Hematopoietic multipotent progenitor cell treated with erythropoietin and hydrocortisone succinate and interleukin-3 and kit ligand, for 4 days (in vitro differentiated cells): ENCODE measurements around the gene AKR7A2.

Source experiments
- DNase-seq: peaks from one replicate; pipeline ENCODE4 v3.0.0-alpha.2; 2015

AKR7A2 gene

GRCh38 chr1:19342894-19343616, 31.1 kb upstream of the AKR7A2 start:
- DNase-seq = no peak

GRCh38 chr1:19342062-19342750, 30.3 kb upstream of the AKR7A2 start:
- no peak for DNase-seq

DNA sequence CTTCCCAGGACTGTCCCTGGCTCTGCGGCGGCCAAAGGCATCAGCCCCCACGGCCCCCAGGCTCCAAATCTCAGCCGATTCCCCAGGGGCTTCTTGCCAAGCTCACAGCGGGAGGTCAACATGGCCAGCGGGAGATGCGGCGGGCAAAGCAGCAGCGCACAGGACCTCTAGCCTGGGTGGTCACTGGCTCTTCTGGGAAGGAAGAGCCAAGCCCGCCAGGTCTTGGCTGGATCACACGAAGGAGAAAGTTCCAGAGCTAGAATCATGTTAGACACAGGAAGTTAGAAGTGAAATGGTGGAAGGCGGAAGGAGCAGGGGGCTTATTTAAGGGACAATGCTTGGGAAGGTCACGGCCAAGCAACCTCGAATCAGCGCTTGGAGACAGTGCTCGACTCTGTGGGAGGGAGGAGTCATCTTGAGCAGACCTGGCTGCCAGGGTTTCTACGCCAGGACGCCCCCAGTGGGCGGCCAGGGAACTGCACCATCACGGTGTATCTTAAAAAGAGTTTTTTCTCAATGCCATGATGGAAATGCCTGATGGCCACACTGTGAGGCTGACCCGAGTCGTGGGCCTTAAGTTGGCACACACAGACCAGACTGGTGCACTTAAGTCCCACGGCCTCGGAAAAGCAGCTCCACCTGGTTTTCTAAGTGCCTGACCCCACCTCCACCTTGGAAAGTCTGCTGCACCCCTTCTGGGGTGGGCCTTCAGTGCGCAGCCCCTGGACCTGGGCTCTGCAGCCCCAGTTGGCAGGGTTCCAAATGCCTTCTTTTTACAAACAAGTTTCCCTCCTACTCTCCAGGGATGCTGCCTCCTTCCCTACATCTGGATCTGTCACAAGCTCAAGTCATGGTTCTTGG, 29.5 kb upstream of the AKR7A2 start:
- DNase-seq = peak; percentile 85

- DNase-seq = no peak
Measured at GRCh38 chr1:19340387-19340937, 28.5 kb upstream of the AKR7A2 start.

GRCh38 chr1:19339214-19339861, 27.4 kb upstream of the AKR7A2 start:
- DNase-seq = no peak

DNA sequence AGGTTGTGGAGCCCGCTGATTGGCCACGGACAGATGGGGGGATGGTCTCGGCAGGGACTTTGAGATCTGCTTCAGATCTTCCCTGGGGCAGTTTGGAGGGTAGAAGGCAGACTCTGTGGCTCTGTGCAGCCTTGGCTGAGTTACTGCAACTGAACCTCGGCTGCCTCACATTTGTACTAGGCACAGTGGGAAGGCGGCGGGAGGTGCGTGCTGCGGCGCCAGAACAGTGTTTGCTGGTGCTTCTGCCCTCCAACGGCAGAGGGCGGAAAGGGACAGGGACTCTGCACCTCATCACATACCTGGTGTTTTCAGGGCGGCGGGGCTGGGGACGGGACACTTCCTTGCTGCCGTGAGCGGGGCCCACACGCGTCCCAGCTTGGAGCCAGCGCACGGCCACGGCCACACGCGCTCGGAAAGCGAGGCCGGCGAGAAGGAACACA, 26.4 kb upstream of the AKR7A2 start:
- DNase-seq = no peak

- no peak for DNase-seq
Measured at GRCh38 chr1:19337289-19337688, 25.3 kb upstream of the AKR7A2 start.

- no peak for DNase-seq
Measured at GRCh38 chr1:19336543-19336942, 24.6 kb upstream of the AKR7A2 start.

DNA sequence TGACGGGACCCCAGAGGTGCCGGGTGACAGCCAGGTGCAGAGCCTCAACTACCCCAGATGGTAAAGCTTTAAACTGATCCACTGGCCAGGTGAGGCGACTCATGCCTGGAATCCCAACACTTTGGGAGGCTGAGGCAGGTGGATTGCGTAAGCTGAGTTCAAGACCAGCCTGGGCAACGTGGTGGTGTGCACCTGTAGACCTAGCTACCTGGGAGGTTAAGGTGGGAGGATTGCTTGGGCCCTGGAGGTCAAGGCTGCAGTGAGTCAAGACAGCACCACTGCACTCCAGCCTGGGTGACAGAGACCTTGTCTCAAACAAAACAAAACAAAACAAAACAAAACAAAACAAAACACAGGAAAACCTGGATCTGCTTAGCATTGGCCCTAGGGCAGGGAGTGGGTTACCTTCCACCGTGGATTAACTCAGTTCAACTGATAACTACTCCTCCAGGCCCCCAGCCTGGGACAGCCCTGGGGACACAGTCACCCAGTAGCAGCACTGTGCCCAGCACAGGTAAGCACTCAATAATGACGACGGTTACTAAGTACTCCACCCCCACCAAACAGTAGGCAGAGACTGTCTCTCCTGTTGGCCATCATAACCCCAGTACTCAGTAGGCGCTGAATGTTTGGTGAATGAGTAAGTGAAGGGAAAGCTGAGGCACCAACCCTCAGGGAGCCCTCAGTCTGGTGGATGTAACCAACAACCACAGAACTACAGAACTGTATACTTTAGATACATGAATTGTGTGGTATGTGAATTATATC, 21.8 kb upstream of the AKR7A2 start:
- DNase-seq = no peak

DNA sequence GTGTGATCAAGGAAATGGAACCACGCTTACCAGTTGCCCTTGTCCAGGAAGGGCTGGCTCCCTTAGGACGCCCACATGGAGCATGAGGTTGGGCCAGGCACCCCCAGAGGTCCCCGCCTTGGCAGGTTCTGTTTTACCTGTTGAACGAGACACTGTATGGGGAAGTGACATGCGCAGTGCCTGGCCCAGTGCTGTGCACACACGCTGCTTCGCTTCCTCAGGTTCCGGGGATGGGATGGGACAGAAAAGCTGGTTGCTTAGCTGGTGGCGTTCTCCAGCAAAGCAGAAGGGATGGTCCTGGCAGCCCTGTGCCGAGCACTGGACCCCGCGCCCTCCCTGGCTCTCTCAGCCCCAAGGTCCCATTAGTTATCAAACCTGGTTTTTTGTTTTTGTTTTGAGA, 20.9 kb upstream of the AKR7A2 start:
- no peak for DNase-seq

DNA sequence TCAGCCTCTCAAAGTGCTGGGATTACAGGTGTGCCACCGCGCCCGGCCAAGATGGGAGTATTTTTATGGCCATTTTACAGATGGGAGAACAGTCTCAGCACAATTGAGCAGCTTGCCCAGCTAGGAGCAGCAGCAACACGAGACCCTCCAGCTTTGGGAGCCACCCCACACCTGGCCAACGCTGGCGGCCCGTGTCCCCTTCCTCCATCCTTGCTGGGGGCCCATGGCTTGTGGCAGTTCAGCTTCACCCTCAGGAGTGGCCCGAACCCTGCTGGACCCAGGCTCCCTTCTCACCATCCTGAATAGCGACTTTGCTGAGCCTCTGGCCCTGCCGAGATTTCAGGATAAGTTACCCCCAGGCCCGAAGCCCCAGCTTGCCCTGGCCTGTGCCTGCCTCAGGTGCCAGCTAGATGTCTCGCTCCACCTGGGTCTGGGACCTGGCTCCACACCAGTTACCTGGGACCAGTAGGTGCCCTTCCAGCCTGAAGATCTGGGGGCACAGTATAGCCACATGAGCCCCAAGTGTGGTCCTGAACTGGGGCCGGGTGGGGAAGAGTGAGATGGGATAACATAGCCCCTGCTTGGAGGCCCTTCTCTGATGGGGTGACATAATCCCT, 19.4 kb upstream of the AKR7A2 start:
- no peak for DNase-seq

DNA sequence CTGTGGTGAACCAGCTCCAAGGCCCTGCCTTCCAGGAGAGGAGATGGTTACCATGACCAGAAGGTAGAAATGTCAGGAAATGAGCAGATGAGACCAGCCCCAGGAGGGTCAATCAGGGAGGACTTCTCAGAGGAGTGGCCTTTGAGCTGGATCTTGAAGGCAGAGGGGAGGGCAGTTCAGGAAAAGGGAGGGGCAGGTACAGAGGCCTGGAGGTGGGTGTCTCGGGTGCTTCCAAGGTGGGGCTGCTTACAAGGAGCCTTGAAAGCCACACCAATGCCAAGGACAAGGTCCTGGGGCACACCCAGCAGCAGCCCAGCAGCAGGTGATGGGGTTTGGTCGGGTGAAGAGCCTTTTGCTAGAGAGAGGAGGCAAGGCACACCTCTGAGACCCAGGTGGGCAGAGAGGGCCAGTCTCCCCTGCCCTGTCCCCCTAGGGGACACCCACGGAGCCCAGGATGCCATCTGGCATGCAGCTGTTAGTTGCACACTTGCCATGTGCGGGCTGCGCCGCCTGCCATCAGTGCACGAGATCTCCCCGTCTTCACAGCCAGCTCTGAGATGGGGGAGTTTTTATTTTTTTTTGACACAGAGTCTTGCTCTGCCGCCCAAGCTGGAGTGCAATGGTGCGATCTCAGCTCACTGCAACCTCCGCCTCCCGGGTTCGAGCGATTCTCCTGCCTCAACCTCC, 18.6 kb upstream of the AKR7A2 start:
- no peak for DNase-seq

DNA sequence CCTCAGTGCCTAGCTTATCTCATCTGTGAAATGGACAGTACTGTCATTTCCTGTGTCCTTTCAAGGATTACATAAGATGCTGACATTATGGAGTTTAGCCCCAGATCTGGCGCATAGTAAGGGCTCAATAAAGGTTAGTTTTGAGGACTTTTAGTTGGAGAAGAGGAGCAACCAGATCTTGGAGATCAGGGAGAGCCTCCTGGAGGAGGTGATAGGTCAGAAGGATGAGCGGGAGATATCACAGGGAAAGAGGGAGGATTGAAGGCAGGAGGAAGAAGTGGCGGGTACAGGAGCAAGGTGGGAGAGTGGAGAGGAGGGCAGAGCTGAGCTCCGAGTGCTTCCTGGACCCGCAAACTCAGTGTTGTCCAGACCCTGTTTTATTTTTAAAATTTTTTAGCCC, 17.7 kb upstream of the AKR7A2 start:
- no peak for DNase-seq

- no peak for DNase-seq
Measured at GRCh38 chr1:19329188-19329587, 17.2 kb upstream of the AKR7A2 start.

DNA sequence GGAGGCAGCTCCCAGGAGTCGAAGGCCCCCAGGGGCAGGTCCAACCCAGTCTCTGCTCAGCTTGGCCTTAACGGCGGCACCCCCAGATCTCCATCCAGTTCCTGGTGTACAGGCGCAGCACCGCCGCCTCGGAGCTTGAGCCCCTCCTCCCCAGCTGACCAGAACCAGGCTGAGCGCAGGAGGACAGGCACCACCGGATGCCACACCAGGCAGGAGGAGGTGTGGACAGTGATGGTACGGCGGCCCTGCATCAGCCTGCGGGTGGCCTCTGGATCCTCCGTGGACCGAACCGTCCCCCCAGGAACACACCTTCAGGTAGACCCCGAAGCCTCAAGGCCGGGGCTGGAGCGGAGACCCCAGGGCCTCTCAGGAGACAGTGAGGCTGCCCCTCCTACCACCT, 16.5 kb upstream of the AKR7A2 start:
- DNase-seq = no peak

- no peak for DNase-seq
Measured at GRCh38 chr1:19327736-19328135, 15.8 kb upstream of the AKR7A2 start.

DNA sequence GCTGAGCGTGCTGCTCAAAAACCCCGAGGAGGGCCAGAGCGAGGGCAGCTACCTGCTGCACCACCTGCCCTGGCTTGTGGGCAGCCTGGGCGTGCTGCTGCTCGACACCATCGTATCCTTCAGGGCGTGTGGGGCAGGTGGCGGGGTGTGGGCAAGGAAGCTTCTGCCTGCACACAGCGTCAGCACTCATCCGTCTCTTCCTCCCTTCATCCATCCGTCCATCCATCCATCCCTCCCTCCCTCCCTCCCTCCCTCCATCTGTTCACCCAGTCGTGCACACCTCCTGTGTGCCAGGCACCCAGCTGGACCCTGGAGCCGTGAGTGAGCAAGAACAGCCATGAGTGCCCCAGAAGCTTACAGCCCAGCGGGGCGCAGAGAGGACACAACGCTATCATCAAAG, 15.4 kb upstream of the AKR7A2 start:
- DNase-seq = no peak

GRCh38 chr1:19326748-19327065, 14.8 kb upstream of the AKR7A2 start:
- no peak for DNase-seq

DNA sequence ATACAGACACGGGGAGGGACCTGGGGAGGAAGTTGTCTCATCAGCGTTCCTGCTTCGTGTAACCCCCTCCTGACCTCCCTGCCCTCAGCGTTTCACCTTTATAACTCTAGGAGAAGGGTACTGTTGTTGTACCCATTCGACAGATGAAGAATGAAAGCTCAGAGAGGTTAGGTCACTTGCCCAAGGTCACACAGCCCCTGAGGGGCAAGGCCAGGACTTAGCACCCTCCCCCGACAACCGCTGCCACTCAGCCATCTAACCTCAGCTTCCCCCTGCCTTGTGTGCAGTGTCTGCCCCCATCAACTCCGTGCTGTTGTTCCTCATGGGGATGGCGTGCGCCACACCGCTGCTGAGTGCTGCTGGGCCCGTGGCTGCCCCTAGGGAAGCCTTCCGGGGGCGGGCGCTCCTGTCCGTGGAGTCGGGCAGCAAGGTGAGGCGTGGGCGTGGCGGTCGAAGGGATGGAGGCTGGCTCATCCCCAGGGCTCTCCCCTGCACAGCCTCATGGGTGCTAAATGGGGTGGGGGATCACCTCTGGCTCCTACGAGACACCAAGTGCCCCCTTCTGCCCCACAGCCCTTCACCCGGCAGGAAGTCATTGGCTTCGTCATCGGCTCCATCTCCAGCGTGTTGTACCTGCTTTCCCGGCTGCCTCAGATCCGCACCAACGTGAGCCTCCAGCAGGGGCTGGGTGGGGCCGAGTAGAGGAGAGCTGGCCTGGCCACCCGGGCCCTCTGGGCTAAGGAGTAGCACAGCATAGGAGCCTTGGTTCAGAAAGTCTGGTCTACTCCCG, 14.2 kb upstream of the AKR7A2 start:
- peak; percentile 83 for DNase-seq

GRCh38 chr1:19325368-19325957, 13.5 kb upstream of the AKR7A2 start:
- peak; percentile 90 for DNase-seq
